Ascending aorta (tissue), 2 donors: ENCODE data around the gene CDK11A. TPM values are rescaled to one million over a fixed set of nuclear protein-coding genes. Genes with fewer than 3 reads are reported as not detected.
"Not testable (repeated sequence)": the region's sequence is repeated elsewhere in the genome, so short reads cannot be mapped to it uniquely, and the experiment has no call there.

Experiments
- DNase-seq, 2 donors: peaks; one replicate each; pipeline ENCODE4 v3.0.0-alpha.2; 2019; ENCODE audit warnings: low spot score in 2 of 2
- H3K27ac ChIP-seq, 2 donors: fragments of 200-600 bp; sonication (generic); one replicate each; pipeline ENCODE4 v1.5.1; 2016 to 2017; ENCODE audit warnings: mild to moderate bottlenecking in 1 of 2
- H3K27me3 ChIP-seq: fragments of 200-600 bp; sonication (generic); one replicate; pipeline ENCODE4 v1.5.1; 2017
- H3K36me3 ChIP-seq, 2 donors: fragments of 200-600 bp; sonication (generic); one replicate each; pipeline ENCODE4 v1.5.1; 2016
- H3K4me1 ChIP-seq, 2 donors: fragments of 200-600 bp; sonication (generic); one replicate each; pipeline ENCODE4 v1.5.1; 2016 to 2017; ENCODE audit warnings: mild to moderate bottlenecking in 1 of 2
- H3K4me3 ChIP-seq, 2 donors: fragments of 200-600 bp; sonication (generic); one replicate each; pipeline ENCODE4 v1.5.1; 2016 to 2017; ENCODE audit warnings: mild to moderate bottlenecking in 1 of 2
- H3K9me3 ChIP-seq, 2 donors: fragments of 200-600 bp; sonication (generic); one replicate each; pipeline ENCODE4 v1.5.1; 2016
- intact Hi-C: fragments of 100-400 bp; cut with DNase I; formaldehyde crosslinking; loops from one replicate; pipeline ENCODE4 v1.15.1; 2023
- total RNA-seq: library from RNA; depleted of rRNA; stranded (reverse); fragments of >200 nt; gene quantifications from one replicate; pipeline ENCODE4 v1.1.0, GENCODE V29; 2016
- TF ChIP-seq, protein P1 (sequence below), 3 experiments: fragments of 200-600 bp in 2 of 3; fragments of 450-650 bp in 1 of 3; sonication (generic) in 2 of 3; IDR thresholded peaks; one replicate each; pipeline ENCODE4 v1.5.1; 2016 to 2019; ENCODE audit warnings: antibody characterized with exemption in 3 of 3, mild to moderate bottlenecking in 1 of 3, moderate library complexity in 1 of 3

CDK11A gene
- total RNA-seq, 1 donor from 2014 or later, result 150 TPM

DNA sequence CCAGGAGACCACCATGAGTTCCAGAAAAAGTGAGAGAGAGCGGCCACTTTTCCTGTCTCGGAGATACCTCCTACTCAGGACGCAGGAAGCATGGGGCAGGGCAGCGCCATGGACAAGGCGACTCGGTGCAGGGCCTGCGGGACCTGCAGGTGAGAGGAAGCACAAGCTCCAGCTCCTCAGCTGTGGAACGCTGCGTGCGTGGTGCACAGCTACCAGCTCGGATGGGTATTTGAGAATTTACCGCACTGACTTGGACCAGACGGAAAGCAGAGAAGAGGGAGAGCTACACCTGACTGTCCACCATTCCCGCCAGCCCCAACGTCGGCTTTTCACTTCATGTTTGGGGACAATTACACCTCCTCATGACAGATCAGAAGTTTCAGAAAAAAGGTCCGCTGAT is 8.2 kb upstream of the CDK11A start:
- intact Hi-C loops, result no loop called here
- Histone ChIP-seq H3K4me1 (no peaks in the 10 kb centered on the region), H3K4me3 (no peak overlapping the region), H3K27me3 (no peaks in the 10 kb centered on the region), H3K36me3 (peaks cover 29 to 54% of the 10 kb centered on the region in 2 donors), H3K27ac (no peak overlapping the region), H3K9me3 (no peaks in the 10 kb centered on the region)
- TF ChIP-seq, protein P1, sequence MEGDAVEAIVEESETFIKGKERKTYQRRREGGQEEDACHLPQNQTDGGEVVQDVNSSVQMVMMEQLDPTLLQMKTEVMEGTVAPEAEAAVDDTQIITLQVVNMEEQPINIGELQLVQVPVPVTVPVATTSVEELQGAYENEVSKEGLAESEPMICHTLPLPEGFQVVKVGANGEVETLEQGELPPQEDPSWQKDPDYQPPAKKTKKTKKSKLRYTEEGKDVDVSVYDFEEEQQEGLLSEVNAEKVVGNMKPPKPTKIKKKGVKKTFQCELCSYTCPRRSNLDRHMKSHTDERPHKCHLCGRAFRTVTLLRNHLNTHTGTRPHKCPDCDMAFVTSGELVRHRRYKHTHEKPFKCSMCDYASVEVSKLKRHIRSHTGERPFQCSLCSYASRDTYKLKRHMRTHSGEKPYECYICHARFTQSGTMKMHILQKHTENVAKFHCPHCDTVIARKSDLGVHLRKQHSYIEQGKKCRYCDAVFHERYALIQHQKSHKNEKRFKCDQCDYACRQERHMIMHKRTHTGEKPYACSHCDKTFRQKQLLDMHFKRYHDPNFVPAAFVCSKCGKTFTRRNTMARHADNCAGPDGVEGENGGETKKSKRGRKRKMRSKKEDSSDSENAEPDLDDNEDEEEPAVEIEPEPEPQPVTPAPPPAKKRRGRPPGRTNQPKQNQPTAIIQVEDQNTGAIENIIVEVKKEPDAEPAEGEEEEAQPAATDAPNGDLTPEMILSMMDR (IDR thresholded peaks at IDR 0.05), result no peak
- no peak for DNase-seq

DNA sequence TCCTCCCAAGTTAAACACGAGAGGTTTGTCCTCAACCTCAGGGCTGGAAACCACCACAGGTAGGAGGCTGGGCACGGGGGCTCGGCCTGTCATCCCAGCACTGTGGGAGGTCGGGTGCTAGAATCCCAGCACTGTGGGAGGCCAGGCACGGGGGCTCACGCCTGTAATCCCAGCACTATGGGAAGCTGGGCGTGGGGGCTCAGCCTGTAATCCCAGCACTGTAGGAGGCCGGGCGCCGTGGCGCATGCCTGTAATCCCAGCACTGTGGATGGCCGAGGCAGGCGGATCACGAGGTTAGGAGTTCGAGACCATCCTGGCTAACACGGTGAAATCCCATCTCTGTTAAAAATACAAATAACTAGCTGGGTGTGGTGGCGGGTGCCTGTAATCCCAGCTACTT is 6.7 kb upstream of the CDK11A start:
- H3K4me3 ChIP-seq, result no peak overlapping the region
- no peaks in the 10 kb centered on the region for H3K4me1 ChIP-seq
- TF ChIP-seq, protein P1 (IDR thresholded peaks at IDR 0.05), result no peak
- H3K36me3 ChIP-seq, result peaks cover 29 to 47% of the 10 kb centered on the region in 2 donors
- intact Hi-C loops, result no loop called here
- H3K9me3 ChIP-seq, result no peaks in the 10 kb centered on the region
- DNase-seq, result no peak
- H3K27ac ChIP-seq, result no peak overlapping the region
- H3K27me3 ChIP-seq, result no peaks in the 10 kb centered on the region

DNA sequence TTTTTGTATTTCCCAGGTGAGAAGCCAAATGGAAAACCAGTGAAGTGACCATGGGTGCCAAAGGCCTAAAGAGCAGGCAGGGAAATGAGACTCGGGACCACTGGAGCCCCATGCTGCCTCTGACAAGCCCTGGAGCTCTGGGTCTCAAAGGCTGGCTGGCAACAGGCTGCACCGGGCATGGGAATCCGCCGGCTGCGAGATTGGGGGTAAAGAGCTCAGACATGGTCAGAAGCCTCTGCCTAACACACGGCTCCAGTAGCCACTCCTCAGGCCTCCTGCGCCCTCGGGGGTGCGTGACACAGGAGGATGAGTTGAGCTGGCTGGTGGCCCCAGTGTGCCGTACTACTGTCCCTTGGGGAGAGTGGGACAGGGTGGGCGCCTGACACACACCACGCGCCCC is 6.1 kb upstream of the CDK11A start:
- H3K9me3 ChIP-seq, H3K4me1 ChIP-seq, intact Hi-C loops, H3K27me3 ChIP-seq, DNase-seq, H3K27ac ChIP-seq, H3K4me3 ChIP-seq: not testable (repeated sequence)
- peaks cover 29 to 46% of the 10 kb centered on the region in 2 donors for H3K36me3 ChIP-seq

DNA sequence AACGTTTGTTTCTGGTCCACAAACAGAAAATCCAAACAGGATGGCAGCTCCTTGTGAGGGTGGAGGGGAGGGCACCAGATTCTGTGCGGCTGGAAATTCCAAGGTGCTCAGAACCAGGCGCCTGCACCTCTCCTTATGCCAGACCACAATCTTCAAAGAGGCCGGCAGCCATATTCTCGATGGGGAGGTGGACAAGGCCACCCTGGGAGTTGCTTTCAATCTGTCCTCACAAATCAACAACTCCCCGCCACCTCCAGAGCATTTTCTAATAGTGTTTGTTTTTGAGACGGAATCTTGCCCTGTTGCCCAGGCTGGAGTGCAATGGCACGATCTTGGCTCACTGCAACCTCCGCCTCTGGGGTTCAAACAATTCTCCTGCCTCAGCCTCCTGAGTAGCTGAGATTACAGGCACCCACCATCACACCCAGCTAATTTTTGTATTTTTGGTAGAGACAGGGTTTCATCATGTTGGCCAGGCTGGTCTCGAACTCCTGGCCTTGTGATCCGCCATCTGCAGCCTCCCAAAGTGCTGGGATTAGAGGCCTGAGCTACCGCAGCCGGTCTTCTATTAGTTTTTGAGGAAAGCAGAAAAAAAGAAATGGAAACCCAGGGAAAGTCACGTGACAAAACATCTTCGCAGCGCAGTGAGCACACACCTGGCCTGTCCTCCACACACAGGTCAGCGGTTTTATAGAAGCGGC is 5.1 kb upstream of the CDK11A start:
- intact Hi-C loops, DNase-seq, H3K27ac ChIP-seq: not testable (repeated sequence)

DNA sequence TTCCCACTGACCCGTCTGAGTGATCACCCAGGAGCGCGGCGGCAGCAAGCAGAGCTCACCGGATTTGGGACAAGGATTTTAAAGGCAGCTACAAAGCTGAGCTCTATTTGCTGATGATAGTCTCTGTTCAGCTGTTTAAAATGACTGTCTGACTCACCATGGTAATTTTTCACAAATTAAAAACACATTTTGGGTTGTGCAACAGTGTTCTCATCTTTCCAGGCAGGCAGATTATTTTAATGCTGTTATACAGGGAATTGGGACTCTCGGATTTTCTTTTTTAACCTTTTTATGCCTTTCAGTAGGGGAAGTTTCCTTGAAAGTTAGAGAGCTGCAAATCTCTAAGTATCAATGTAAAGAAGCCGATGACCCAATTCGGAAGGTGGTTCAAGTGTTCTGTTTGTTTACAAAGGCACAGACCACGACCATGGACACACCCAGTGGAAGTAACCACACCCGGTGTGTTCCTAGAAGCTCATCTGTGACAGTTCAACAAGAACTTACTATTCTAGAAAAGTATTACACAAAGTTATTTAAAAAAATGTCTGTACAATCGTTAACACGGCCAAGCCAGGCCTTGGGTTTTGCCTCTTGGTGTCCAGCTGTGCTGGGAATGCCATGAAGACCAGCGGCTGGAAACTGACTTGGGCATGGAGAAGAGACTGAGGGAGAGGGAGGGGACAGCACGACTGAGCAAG is 4.3 kb upstream of the CDK11A start:
- not testable (repeated sequence) for DNase-seq

More for the DNA sequence above, 5.1 kb upstream of the CDK11A start:
- H3K9me3 ChIP-seq, H3K4me1 ChIP-seq, H3K27me3 ChIP-seq, H3K4me3 ChIP-seq: not testable (repeated sequence)
- H3K36me3 ChIP-seq, result peaks cover 29 to 40% of the 10 kb centered on the region in 2 donors

DNA sequence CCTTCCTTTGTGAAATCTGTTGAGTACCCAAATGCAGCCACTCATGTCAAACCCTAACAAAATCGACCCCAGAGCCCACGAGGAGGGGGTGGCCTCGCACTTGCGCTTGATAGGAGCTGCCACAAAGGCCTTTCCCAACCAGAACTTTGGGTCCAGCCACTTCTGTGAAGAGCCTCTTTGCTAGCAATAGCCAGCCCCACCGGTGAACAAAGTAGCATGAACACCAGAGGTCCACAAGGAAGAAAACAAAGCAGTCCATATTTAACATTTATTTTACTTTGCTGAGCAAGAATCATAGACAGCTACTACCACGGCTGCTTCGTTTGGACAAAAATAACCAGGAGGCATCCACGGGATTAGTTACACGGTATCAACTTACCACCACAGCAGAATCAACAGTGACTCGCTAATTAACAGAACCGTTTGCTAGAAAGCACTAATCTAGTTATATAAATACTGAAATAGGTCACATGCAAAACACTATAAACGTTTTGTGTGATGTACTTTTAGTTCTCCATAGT is 3.0 kb upstream of the CDK11A start:
- H3K4me3 ChIP-seq, intact Hi-C loops, DNase-seq, H3K27me3 ChIP-seq, H3K27ac ChIP-seq, H3K9me3 ChIP-seq, H3K4me1 ChIP-seq: not testable (repeated sequence)
- H3K36me3 ChIP-seq, result peaks cover 16 to 20% of the 10 kb centered on the region in 2 donors

More for the DNA sequence above, 4.3 kb upstream of the CDK11A start:
- peaks cover 26 to 33% of the 10 kb centered on the region in 2 donors for H3K36me3 ChIP-seq
- H3K4me3 ChIP-seq, H3K9me3 ChIP-seq, H3K4me1 ChIP-seq, H3K27ac ChIP-seq, intact Hi-C loops, H3K27me3 ChIP-seq: not testable (repeated sequence)

DNA sequence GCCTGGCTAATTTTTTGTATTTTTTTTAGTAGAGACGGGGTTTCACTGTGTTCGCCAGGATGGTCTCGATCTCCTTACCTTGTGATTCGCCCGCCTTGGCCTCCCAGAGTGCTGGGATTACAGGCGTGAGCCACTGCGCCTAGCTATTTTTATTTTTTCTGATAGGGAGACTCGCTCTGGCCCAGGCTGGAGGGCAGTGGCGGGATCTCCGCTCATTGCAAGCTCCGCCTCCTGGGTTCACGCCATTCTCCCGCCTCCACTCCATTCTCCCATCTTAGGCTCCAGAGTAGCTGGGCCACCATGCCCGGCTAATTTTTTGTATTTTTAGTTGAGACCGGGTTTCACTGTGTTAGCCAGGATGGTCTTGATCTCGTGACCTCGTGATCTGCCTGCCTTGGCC is 1.9 kb upstream of the CDK11A start:
- intact Hi-C loops, H3K4me3 ChIP-seq, H3K9me3 ChIP-seq, H3K27ac ChIP-seq, H3K27me3 ChIP-seq, DNase-seq, H3K4me1 ChIP-seq: not testable (repeated sequence)
- H3K36me3 ChIP-seq, result peaks cover 10 to 13% of the 10 kb centered on the region in 2 donors

DNA sequence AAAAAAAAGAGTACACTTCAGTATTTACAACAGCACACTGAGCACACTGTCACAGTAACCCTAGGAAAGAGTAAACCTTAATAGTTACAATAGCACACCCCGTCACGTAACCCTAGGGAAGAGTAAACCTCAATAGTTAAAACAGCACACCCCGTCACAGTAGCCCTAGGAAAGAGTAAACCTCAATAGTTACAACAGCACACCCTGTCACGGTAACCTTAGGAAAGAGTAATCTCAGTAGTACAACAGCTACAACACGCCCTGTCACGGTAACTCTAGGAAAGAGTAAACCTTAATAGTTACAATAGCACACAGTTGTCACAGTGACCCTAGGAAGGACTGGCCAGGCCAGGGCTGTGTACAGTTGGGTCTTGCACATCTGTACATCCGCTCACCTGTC is 3.0 kb downstream of the CDK11A start:
- Histone ChIP-seq H3K4me3 (no peak overlapping the region), H3K4me1 (no peaks in the 10 kb centered on the region), H3K36me3 (peaks cover 8 to 31% of the 10 kb centered on the region in 2 donors), H3K9me3 (no peaks in the 10 kb centered on the region), H3K27ac (no peak overlapping the region), H3K27me3 (no peaks in the 10 kb centered on the region)
- TF ChIP-seq, protein P1 (IDR thresholded peaks at IDR 0.05), result no peak
- intact Hi-C loops, result no loop called here
- no peak for DNase-seq

DNA sequence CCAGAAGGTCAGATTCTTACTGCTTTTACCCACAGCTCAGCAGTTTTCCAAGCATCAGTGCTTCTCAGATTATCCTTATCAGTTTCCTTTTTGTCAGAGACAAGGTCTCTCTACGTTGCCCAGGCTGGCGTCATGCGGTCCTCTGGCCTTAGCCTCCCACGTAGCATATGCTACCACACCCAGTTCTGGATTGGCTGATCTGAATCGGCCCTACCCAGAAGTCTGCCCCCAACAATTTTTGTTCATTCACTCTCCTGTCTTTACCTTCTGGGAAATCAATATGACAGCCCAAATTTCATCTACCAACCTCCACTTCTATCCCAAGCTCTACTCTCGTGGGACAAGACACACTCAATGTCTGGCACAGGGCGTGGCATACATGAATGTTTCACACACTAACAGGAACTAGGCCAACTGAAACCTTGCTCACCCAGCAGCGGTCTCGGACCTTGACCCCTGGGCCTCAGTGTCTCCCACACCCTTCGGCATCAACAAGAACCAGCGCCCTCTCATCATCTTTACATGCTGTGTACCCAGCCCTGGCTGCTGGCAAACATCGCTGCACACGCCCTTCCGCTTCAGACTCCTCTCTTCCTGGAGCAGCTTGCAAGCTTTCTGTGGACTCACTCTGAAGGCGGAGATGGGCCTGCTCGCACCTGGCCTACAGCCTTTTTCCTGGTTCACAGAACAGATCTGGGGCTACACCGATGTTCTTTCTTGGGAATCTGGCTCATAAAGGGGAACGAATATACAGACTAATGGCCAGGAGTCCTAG is 8.9 kb downstream of the CDK11A start:
- DNase-seq, result peak in 1 of 2 donors; percentile 28
- intact Hi-C loops, result not testable (repeated sequence)

DNA sequence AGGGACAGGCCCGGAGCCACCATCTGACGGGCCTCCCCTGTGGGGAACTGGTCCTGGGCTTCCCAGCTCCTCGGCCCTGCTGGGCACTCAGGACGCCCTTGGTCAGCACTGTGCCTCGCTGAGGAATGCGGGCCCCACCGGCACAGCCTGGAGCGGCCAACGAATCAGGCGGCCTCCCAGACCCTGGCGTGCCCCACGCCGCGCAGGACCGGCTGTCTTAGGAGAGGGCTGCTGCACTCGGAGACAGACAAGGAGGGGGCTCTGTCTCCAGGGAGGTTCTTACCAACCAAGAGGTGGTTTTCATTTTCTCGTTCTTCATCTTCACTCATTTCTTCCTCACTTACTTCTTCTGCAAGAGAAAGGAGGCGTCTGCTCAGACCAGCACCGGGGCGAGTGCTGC is 16.3 kb downstream of the CDK11A start:
- H3K27me3 ChIP-seq, H3K27ac ChIP-seq, H3K9me3 ChIP-seq, H3K4me3 ChIP-seq, H3K4me1 ChIP-seq, intact Hi-C loops: not testable (repeated sequence)
- H3K36me3 ChIP-seq, result peaks cover 19 to 21% of the 10 kb centered on the region in 2 donors
- peak in 1 of 2 donors; percentile 7 for DNase-seq

More for the DNA sequence above, 8.9 kb downstream of the CDK11A start:
- H3K4me1 ChIP-seq, H3K9me3 ChIP-seq, H3K27ac ChIP-seq, H3K27me3 ChIP-seq, H3K4me3 ChIP-seq: not testable (repeated sequence)
- peaks cover 4 to 23% of the 10 kb centered on the region in 2 donors for H3K36me3 ChIP-seq
